ENCODE data around the gene ST6GALNAC6. TPM values are rescaled to one million over a fixed set of nuclear protein-coding genes. Genes with fewer than 3 reads are reported as not detected.

The ST6GALNAC6 gene
- polyA plus RNA-seq, 1 experiment = 40.6 TPM

GRCh38 chr9:127938298-127938690, 38.9 kb upstream of the ST6GALNAC6 start:
- ChIA-PET CTCF (interaction anchor here (0.8 kb wide), 1 partner anchor 179 kb away, joined by 3 read pairs; no protein-coding TSS in a partner anchor), POLR2A (no interaction called here)
- DNase-seq (ENCODE audit: low read depth, low spot score) = no peak
- H3K27ac ChIP-seq (ENCODE audit: low read depth, low read length) = no peak overlapping the region
- no peaks in the 10 kb centered on the region for H3K27me3 ChIP-seq (ENCODE audit: control insufficient read depth, insufficient read depth, low read length)
- no peaks in the 10 kb centered on the region; the same call in 1 of the 2 replicates for H3K9me3 ChIP-seq (ENCODE audit: control insufficient read depth, insufficient read depth, low read length)
- no peak overlapping the region for H3K4me3 ChIP-seq (ENCODE audit: low read depth, low read length)
- TF ChIP-seq, protein P1, sequence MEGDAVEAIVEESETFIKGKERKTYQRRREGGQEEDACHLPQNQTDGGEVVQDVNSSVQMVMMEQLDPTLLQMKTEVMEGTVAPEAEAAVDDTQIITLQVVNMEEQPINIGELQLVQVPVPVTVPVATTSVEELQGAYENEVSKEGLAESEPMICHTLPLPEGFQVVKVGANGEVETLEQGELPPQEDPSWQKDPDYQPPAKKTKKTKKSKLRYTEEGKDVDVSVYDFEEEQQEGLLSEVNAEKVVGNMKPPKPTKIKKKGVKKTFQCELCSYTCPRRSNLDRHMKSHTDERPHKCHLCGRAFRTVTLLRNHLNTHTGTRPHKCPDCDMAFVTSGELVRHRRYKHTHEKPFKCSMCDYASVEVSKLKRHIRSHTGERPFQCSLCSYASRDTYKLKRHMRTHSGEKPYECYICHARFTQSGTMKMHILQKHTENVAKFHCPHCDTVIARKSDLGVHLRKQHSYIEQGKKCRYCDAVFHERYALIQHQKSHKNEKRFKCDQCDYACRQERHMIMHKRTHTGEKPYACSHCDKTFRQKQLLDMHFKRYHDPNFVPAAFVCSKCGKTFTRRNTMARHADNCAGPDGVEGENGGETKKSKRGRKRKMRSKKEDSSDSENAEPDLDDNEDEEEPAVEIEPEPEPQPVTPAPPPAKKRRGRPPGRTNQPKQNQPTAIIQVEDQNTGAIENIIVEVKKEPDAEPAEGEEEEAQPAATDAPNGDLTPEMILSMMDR (IDR thresholded peaks at IDR 0.05; ENCODE audit: low read depth, low read length) = no peak

GRCh38 chr9:127937388-127938297, 38.2 kb upstream of the ST6GALNAC6 start, which contains the start of gene DPM2:
TSS of gene DPM2 (minus strand) at chr9:127937854. CDS start at chr9:127937820, 34 bp downstream.
- CTCF ChIA-PET = no interaction called here
- POLR2A ChIA-PET = interaction anchor here (0.9 kb wide), 1 partner anchor 160 kb away, joined by 5 read pairs; no protein-coding TSS in a partner anchor
- Histone ChIP-seq H3K27me3 (ENCODE audit: control insufficient read depth, insufficient read depth, low read length) (no peaks in the 10 kb centered on the region), H3K9me3 (ENCODE audit: control insufficient read depth, insufficient read depth, low read length) (no peaks in the 10 kb centered on the region; the same call in 1 of the 2 replicates), H3K4me3 (ENCODE audit: low read depth, low read length) (peak within 1 kb of the TSS; percentile 96), H3K27ac (ENCODE audit: low read depth, low read length) (peak within 1 kb of the TSS; percentile 22)
- TF ChIP-seq, protein P1 (IDR thresholded peaks at IDR 0.05; ENCODE audit: low read depth, low read length) = no peak
- DNase-seq (ENCODE audit: low read depth, low spot score) = no peak

- Histone ChIP-seq H3K27me3 (ENCODE audit: control insufficient read depth, insufficient read depth, low read length) (no peaks in the 10 kb centered on the region), H3K4me3 (ENCODE audit: low read depth, low read length) (peak overlapping the region; percentile 96), H3K9me3 (ENCODE audit: control insufficient read depth, insufficient read depth, low read length) (no peaks in the 10 kb centered on the region; the same call in 1 of the 2 replicates), H3K27ac (ENCODE audit: low read depth, low read length) (peak overlapping the region; percentile 22)
- ChIA-PET CTCF (no interaction called here), POLR2A (interaction anchor here (0.9 kb wide), 1 partner anchor 161 kb away, joined by 5 read pairs; no protein-coding TSS in a partner anchor)
- DNase-seq (ENCODE audit: low read depth, low spot score) = no peak
- TF ChIP-seq, protein P1 (IDR thresholded peaks at IDR 0.05; ENCODE audit: low read depth, low read length) = no peak
These were observed 37.6 kb upstream of the ST6GALNAC6 start for GRCh38 chr9:127937056-127937387.

GRCh38 chr9:127936347-127936852, 37.0 kb upstream of the ST6GALNAC6 start:
- no peaks in the 10 kb centered on the region; the same call in 1 of the 2 replicates for H3K9me3 ChIP-seq (ENCODE audit: control insufficient read depth, insufficient read depth, low read length)
- CTCF ChIA-PET = no interaction called here
- H3K27ac ChIP-seq (ENCODE audit: low read depth, low read length) = no peak overlapping the region
- POLR2A ChIA-PET = no interaction called here
- H3K4me3 ChIP-seq (ENCODE audit: low read depth, low read length) = peak overlapping the region; percentile 96
- H3K27me3 ChIP-seq (ENCODE audit: control insufficient read depth, insufficient read depth, low read length) = no peaks in the 10 kb centered on the region
- TF ChIP-seq, protein P1 (IDR thresholded peaks at IDR 0.05; ENCODE audit: low read depth, low read length) = no peak
- DNase-seq (ENCODE audit: low read depth, low spot score) = no peak
